Subcutaneous adipose tissue (tissue), 4 donors: ENCODE data around the gene MTERF4. TPM values are rescaled to one million over a fixed set of nuclear protein-coding genes. Genes with fewer than 3 reads are reported as not detected.

Source experiments
- small RNA-seq: library from RNA; depleted of rRNA; stranded (forward); fragments of <200 nt; gene quantifications from one replicate; pipeline ENCODE3, GENCODE V24; 2016
- total RNA-seq, 4 donors: library from RNA; depleted of rRNA; stranded (reverse); fragments of >200 nt; gene quantifications; one replicate each; pipeline ENCODE4 v1.1.0, GENCODE V29; 2016
- TF ChIP-seq, protein P1 (sequence below): fragments of 450-650 bp; IDR thresholded peaks from one replicate; pipeline ENCODE4 v1.5.1; 2016; ENCODE audit warnings: low read depth, mild to moderate bottlenecking, control low read depth, antibody characterized with exemption, moderate library complexity

The MTERF4 gene
- total RNA-seq, 4 donors from 2014 or later = 31.6 to 45.2 (median 38.4) TPM

DNA sequence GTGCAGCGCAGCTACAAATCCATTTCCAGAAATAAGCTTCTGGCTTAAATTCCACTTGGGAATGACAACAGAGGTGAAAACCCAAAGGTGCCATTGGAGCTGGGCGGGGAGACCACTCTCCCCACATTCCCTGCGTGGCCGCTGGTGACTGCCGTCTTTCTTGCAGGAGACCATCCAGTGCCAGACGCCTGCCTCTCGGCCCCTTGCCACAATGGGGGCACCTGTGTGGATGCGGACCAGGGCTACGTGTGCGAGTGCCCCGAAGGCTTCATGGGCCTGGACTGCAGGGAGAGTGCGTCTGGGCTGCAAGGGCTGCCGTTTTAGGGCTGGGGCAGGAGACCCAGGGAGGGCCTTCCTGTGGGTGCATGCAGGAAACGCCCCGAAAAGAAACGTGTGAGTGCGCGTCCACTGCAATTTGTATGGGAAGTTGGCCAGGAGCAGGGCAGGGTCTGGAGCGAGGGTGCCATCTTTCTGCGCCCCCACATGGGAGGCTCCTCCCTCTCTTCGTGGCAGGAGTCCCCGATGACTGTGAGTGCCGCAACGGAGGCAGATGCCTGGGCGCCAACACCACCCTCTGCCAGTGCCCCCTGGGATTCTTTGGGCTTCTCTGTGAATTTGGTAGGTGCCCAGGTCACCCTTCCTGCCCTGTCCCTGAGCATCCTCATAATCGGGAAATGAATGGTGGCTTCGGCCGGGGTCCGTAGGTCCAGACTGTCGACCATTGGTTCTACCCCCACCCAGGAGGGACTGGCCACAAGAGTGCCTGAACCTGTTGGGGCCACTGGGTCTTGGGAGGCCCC lies 53.7 kb downstream of the MTERF4 start:
- TF ChIP-seq, protein P1, sequence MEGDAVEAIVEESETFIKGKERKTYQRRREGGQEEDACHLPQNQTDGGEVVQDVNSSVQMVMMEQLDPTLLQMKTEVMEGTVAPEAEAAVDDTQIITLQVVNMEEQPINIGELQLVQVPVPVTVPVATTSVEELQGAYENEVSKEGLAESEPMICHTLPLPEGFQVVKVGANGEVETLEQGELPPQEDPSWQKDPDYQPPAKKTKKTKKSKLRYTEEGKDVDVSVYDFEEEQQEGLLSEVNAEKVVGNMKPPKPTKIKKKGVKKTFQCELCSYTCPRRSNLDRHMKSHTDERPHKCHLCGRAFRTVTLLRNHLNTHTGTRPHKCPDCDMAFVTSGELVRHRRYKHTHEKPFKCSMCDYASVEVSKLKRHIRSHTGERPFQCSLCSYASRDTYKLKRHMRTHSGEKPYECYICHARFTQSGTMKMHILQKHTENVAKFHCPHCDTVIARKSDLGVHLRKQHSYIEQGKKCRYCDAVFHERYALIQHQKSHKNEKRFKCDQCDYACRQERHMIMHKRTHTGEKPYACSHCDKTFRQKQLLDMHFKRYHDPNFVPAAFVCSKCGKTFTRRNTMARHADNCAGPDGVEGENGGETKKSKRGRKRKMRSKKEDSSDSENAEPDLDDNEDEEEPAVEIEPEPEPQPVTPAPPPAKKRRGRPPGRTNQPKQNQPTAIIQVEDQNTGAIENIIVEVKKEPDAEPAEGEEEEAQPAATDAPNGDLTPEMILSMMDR = no peak

DNA sequence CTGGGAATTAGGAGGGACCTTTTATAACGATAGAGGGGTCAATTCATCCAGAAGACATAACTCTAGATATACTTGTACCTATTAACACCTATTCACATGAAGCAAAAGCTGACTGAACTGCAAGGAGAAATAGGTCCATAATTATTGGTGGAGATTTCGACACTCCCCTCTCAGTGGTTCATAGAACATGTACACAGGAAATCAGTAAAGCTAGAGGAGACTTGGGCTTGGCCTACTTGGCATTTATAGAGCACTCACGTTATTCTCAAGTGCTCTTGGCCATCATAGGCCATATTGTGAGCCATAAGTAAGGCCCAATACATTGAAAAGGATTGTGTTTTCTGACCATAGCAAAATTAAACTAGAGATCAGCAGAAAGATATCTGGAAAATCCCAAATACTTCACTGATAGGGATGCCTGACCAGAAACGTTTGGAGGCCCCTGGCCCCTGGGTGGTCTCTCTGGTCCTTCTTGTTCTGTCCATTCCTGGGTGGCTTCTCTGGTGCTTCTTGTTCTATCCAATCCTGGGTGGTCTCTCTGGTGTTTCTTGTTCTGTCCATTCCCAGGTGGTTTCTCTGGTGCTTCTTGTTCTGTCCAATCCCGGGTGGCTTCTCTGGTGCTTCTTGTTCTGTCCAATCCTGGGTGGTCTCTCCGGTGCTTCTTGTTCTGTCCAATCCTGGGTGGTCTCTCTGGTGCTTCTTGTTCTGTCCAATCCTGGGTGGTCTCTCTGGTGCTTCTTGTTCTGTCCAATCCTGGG lies 54.7 kb downstream of the MTERF4 start:
- TF ChIP-seq, protein P1 = no peak

Small RNA genes within 50 kb of the gene (small RNA-seq; reads per million reads assigned to genes)
- gene AC005237.2 = not detected

Other genes starting within 250 kb of the MTERF4 start
- gene AGXT, start 233.5 kb downstream of the MTERF4 start, total RNA-seq = under 1 TPM in 2 of 4 donors, not detected in 2; 0.33 to 0.75 TPM
- gene MAB21L4, start 206.1 kb downstream of the MTERF4 start, total RNA-seq = not detected
- gene CROCC2, start 196.0 kb downstream of the MTERF4 start, total RNA-seq = not detected
- gene SNED1, start 103.7 kb downstream of the MTERF4 start, total RNA-seq = 10 to 100 TPM; 34.9 to 83.3 (median 39.7) TPM
- 1 to 10 TPM; 2.0 to 4.4 (median 4.0) TPM for gene PASK, start 47.2 kb upstream of the MTERF4 start, total RNA-seq
- gene PPP1R7, start 48.2 kb upstream of the MTERF4 start, total RNA-seq = 10 to 100 TPM; 38.8 to 48.1 (median 40.3) TPM
- under 1 TPM in 3 of 4 donors, not detected in 1; 0.34 to 0.66 (median 0.65) TPM for gene ANO7, start 86.4 kb upstream of the MTERF4 start, total RNA-seq
- 100 to 1,000 TPM; 306 to 581 (median 503) TPM for gene HDLBP, start 213.4 kb upstream of the MTERF4 start, total RNA-seq
- gene SEPTIN2, start 213.6 kb upstream of the MTERF4 start, total RNA-seq = 100 to 1,000 TPM; 299 to 428 (median 363) TPM